ENCODE data around the gene PRND. TPM values are rescaled to one million over a fixed set of nuclear protein-coding genes. Genes with fewer than 3 reads are reported as not detected.

The PRND gene
- total and polyA plus RNA-seq, 2 of the 8 experiments (the other 6 are each of a cell fraction or from before 2014, with no cell fraction given): 0.09 to 0.11 TPM

DNA sequence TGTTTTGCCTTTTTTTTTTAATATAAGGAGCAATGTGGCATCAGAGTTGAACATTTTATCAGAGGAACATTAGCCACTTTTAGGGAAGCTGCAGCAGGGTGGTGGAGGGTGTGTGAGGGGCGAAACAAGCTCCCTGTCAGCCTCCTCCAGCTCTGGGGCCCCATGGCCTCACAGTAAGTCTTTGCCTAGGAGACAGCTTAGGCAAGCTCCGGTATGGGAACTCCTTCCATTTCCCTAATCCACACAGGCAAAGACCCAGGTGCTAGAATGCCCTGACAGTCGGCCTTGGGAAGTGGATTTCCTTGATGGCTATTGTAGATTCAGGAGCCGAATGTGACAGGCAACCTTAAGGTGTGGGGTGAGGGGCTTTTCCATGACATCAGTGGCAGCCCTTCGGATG is 862 bp downstream of the PRND start (continued):
- TF ChIP-seq SRF (IDR thresholded peaks at IDR 0.05; ENCODE audit: low read depth, low read length) (no peak), JUND (IDR thresholded peaks at IDR 0.05; ENCODE audit: low read length) (no peak), CTBP2 (IDR thresholded peaks at IDR 0.05; ENCODE audit: borderline replicate concordance, insufficient read depth, insufficient read length, low read length) (no peak), SAP30 (IDR thresholded peaks at IDR 0.05; ENCODE audit: insufficient read depth, insufficient replicate concordance, low read length) (no peak)
- TF ChIP-seq, protein P1, sequence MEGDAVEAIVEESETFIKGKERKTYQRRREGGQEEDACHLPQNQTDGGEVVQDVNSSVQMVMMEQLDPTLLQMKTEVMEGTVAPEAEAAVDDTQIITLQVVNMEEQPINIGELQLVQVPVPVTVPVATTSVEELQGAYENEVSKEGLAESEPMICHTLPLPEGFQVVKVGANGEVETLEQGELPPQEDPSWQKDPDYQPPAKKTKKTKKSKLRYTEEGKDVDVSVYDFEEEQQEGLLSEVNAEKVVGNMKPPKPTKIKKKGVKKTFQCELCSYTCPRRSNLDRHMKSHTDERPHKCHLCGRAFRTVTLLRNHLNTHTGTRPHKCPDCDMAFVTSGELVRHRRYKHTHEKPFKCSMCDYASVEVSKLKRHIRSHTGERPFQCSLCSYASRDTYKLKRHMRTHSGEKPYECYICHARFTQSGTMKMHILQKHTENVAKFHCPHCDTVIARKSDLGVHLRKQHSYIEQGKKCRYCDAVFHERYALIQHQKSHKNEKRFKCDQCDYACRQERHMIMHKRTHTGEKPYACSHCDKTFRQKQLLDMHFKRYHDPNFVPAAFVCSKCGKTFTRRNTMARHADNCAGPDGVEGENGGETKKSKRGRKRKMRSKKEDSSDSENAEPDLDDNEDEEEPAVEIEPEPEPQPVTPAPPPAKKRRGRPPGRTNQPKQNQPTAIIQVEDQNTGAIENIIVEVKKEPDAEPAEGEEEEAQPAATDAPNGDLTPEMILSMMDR (IDR thresholded peaks at IDR 0.05; ENCODE audit: control extremely low read depth in 1 of 3, insufficient read depth in 1 of 3, low read depth in 1 of 3, low read length in 3 of 3): no peak
